Liver (tissue), 9 donors: ENCODE results near the gene C1orf52. TPM values are rescaled to one million over a fixed set of nuclear protein-coding genes. Genes with fewer than 3 reads are reported as not detected.

Experiments used
- DNase-seq: peaks from one replicate; pipeline ENCODE4 v3.0.0-alpha.2; 2017; ENCODE audit warnings: low spot score
- H3K27ac ChIP-seq, 2 donors: one replicate each; pipeline ENCODE4 v1.7.0; 2013; ENCODE audit warnings: inconsistent platforms in 2 of 2, low read length in 2 of 2, control low read depth in 1 of 2, low read depth in 1 of 2, mild to moderate bottlenecking in 1 of 2
- H3K27me3 ChIP-seq, 4 donors: one replicate each; pipeline versions ENCODE4 v1.6.1 to v1.7.0; 2013; ENCODE audit warnings: low read length in 3 of 4, inconsistent platforms in 1 of 4, mild to moderate bottlenecking in 1 of 4, moderate library complexity in 1 of 4; ENCODE audit not compliant: control insufficient read depth in 4 of 4, insufficient read depth in 4 of 4
- H3K36me3 ChIP-seq, 4 donors: one replicate each; pipeline versions ENCODE4 v1.6.1 to v1.7.0; 2013; ENCODE audit warnings: low read length in 3 of 4, mild to moderate bottlenecking in 3 of 4, low read depth in 1 of 4, moderate library complexity in 1 of 4; ENCODE audit not compliant: control insufficient read depth in 4 of 4, insufficient read depth in 3 of 4
- H3K4me1 ChIP-seq, 4 donors: one replicate each; pipeline versions ENCODE4 v1.6.1 to v1.7.0; 2013; ENCODE audit warnings: low read length in 3 of 4, mild to moderate bottlenecking in 3 of 4, moderate library complexity in 1 of 4; ENCODE audit not compliant: control insufficient read depth in 4 of 4, insufficient read depth in 4 of 4
- H3K4me3 ChIP-seq, 3 donors: one replicate each; pipeline versions ENCODE4 v1.6.1 to v1.7.0; 2013; ENCODE audit warnings: low read length in 3 of 3, control low read depth in 1 of 3, low read depth in 1 of 3, mild to moderate bottlenecking in 1 of 3
- H3K9ac ChIP-seq, 2 donors: one replicate each; pipeline ENCODE4 v1.7.0; 2013; ENCODE audit warnings: low read length in 2 of 2, mild to moderate bottlenecking in 2 of 2, moderate library complexity in 2 of 2, control low read depth in 1 of 2, low read depth in 1 of 2
- H3K9me3 ChIP-seq, 4 donors: one replicate each; pipeline versions ENCODE4 v1.6.1 to v1.7.0; 2013; ENCODE audit warnings: low read length in 3 of 4; ENCODE audit not compliant: control insufficient read depth in 4 of 4
- EGR1 ChIP-seq, 2 donors: IDR thresholded peaks; 2 replicates each; pipeline ENCODE4 v1.6.1; 2016 to 2018; ENCODE audit warnings: antibody characterized with exemption in 2 of 2, low read depth in 2 of 2
- FOXA1 ChIP-seq: IDR thresholded peaks from 2 replicates; pipeline ENCODE4 v1.6.1; 2016; ENCODE audit warnings: antibody characterized with exemption
- FOXA2 ChIP-seq: IDR thresholded peaks from 2 replicates; pipeline ENCODE4 v1.6.1; 2016; ENCODE audit warnings: antibody characterized with exemption
- GABPA ChIP-seq, 2 donors: IDR thresholded peaks in 1 of 2; conservative IDR thresholded peaks in 1 of 2; 2 replicates each; pipeline ENCODE4 v1.6.1; 2016; ENCODE audit warnings: antibody characterized with exemption in 2 of 2, mild to moderate bottlenecking in 1 of 2, moderate library complexity in 1 of 2
- HNF4A ChIP-seq, 2 donors: conservative IDR thresholded peaks; 2 replicates each; pipeline ENCODE4 v1.6.1; 2016; ENCODE audit warnings: antibody characterized with exemption in 2 of 2, mild to moderate bottlenecking in 2 of 2
- HNF4G ChIP-seq: IDR thresholded peaks from 2 replicates; pipeline ENCODE4 v1.6.1; 2016; ENCODE audit warnings: antibody characterized with exemption
- JUND ChIP-seq, 2 donors: IDR thresholded peaks; 2 replicates each; pipeline ENCODE4 v1.6.1; 2016; ENCODE audit warnings: antibody characterized with exemption in 2 of 2
- NR2F2 ChIP-seq: IDR thresholded peaks from 2 replicates; pipeline ENCODE4 v1.6.1; 2016; ENCODE audit warnings: antibody characterized with exemption
- RAD21 ChIP-seq, 2 donors: IDR thresholded peaks; 2 replicates each; pipeline ENCODE4 v1.6.1; 2016; ENCODE audit warnings: antibody characterized with exemption in 2 of 2, mild to moderate bottlenecking in 2 of 2
- RXRA ChIP-seq, 2 donors: IDR thresholded peaks; 2 replicates each; pipeline ENCODE4 v1.6.1; 2017 to 2018; ENCODE audit warnings: antibody characterized with exemption in 2 of 2, mild to moderate bottlenecking in 1 of 2
- SP1 ChIP-seq: IDR thresholded peaks from 2 replicates; pipeline ENCODE4 v1.6.1; 2018; ENCODE audit warnings: antibody characterized with exemption, mild to moderate bottlenecking
- TAF1 ChIP-seq: conservative IDR thresholded peaks from 2 replicates; pipeline ENCODE4 v1.6.1; 2016; ENCODE audit warnings: antibody characterized with exemption, mild to moderate bottlenecking
- YY1 ChIP-seq: IDR thresholded peaks from 2 replicates; pipeline ENCODE4 v1.6.1; 2016; ENCODE audit warnings: antibody characterized with exemption, mild to moderate bottlenecking
- WGBS: extraction: QIAGEN DNeasy Blood & Tissue Kit; methylation state at CpG from one replicate; pipeline ENCODE4 v1.1.7; 2013; 5-methylcytosine and 5-hydroxymethylcytosine counted together
- polyA plus RNA-seq, 2 donors: library from polyadenylated mRNA; stranded (reverse) in 1 of 2; unstranded in 1 of 2; fragments of 200-250 nt in 1 of 2; fragments of >200 nt in 1 of 2; fragmentation: Nextera tagmentation in 1 of 2; extraction: Ambion mirVana in 1 of 2; gene quantifications; one replicate each; pipeline versions ENCODE4 v1.2.1 to v1.2.3, GENCODE V29; 2013 to 2015
- total RNA-seq, 2 donors: library from RNA; depleted of rRNA; stranded (reverse); fragments of >200 nt; gene quantifications; one replicate each; pipeline ENCODE4 v1.2.3, GENCODE V29; 2014
- TF ChIP-seq, protein P1 (sequence below): IDR thresholded peaks from 2 replicates; pipeline ENCODE4 v1.6.1; 2016; ENCODE audit warnings: antibody characterized with exemption, mild to moderate bottlenecking
- TF ChIP-seq, protein P2 (sequence below): IDR thresholded peaks from 2 replicates; pipeline ENCODE4 v1.6.1; 2016; ENCODE audit warnings: antibody characterized with exemption
- TF ChIP-seq, protein P3 (sequence below): IDR thresholded peaks from 2 replicates; pipeline ENCODE4 v1.6.1; 2016; ENCODE audit warnings: antibody characterized with exemption
- TF ChIP-seq, protein P4 (sequence below): fragments of 150-350 bp; IDR thresholded peaks from 2 replicates; pipeline ENCODE4 v1.5.1; 2017; ENCODE audit warnings: improper control_type of control experiment, low read depth, low read length; ENCODE audit not compliant: missing input control
- TF ChIP-seq, protein P5 (sequence below): IDR thresholded peaks from 2 replicates; pipeline ENCODE4 v1.6.1; 2016; ENCODE audit warnings: antibody characterized with exemption
- donor health status: healthy.
- donor health status: healthy.
- donor health status: healthy.
- donor health status: healthy.
- donor health status: healthy.

Gene C1orf52
- total and polyA plus RNA-seq, 4 donors = 6.1 to 10.9 (median 7.3) TPM

DNA sequence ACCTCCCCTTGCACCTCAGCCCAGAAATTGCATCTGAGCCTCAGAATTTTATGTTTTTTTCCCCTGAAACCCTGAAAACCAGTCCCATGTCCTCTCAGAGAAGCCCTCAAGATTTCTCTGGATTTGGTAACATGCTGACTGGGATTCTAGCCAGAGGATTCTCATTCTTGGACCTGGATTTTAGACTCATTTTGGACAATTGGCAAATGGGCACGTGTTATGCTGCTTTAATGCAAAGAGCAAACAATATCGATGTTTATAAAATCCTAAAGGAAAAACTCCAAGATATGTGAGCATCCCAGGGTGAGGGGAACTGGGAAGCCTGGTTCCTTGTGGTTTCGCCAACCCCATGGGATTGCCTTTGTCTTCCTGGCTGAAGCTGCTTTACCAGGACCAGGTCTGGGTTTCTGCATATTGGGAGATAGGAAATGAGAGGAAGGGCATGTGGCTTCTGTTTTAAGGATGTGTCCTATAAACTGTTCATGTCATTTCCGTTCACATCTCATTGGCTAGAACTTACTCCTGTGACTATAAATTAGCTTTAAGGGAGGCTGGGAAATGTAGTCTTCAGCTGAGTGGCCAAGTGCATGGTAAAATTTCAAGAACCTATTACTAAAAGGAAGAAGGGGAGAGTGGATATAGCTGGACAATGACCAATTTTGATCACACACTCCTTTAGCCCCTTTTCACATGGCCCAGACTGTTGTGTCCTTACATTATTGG is 44.1 kb upstream of the C1orf52 start:
- Histone ChIP-seq H3K36me3 (no peaks in the 10 kb centered on the region), H3K4me3 (no peak overlapping the region), H3K27me3 (no peaks in the 10 kb centered on the region), H3K9me3 (no peaks in the 10 kb centered on the region), H3K9ac (no peak overlapping the region), H3K27ac (no peak overlapping the region), H3K4me1 (peaks cover 0 to 8% (median 4%) of the 10 kb centered on the region in 4 donors)
- WGBS = 89% methylated on average over 4 of the region's 4 CpGs
- no peak for DNase-seq
- TF ChIP-seq YY1 (no peak), RAD21 (IDR thresholded peaks at IDR 0.05) (no peak), GABPA (IDR thresholded peaks at IDR 0.05 in 1 of 2, conservative IDR thresholded peaks at IDR 0.05 in 1 of 2) (no peak), HNF4A (conservative IDR thresholded peaks at IDR 0.05) (no peak), FOXA2 (no peak), TAF1 (no peak), SP1 (no peak), NR2F2 (no peak), FOXA1 (no peak), EGR1 (IDR thresholded peaks at IDR 0.05; ENCODE audit: low read depth in 2 of 2) (no peak)
- TF ChIP-seq, protein P1, sequence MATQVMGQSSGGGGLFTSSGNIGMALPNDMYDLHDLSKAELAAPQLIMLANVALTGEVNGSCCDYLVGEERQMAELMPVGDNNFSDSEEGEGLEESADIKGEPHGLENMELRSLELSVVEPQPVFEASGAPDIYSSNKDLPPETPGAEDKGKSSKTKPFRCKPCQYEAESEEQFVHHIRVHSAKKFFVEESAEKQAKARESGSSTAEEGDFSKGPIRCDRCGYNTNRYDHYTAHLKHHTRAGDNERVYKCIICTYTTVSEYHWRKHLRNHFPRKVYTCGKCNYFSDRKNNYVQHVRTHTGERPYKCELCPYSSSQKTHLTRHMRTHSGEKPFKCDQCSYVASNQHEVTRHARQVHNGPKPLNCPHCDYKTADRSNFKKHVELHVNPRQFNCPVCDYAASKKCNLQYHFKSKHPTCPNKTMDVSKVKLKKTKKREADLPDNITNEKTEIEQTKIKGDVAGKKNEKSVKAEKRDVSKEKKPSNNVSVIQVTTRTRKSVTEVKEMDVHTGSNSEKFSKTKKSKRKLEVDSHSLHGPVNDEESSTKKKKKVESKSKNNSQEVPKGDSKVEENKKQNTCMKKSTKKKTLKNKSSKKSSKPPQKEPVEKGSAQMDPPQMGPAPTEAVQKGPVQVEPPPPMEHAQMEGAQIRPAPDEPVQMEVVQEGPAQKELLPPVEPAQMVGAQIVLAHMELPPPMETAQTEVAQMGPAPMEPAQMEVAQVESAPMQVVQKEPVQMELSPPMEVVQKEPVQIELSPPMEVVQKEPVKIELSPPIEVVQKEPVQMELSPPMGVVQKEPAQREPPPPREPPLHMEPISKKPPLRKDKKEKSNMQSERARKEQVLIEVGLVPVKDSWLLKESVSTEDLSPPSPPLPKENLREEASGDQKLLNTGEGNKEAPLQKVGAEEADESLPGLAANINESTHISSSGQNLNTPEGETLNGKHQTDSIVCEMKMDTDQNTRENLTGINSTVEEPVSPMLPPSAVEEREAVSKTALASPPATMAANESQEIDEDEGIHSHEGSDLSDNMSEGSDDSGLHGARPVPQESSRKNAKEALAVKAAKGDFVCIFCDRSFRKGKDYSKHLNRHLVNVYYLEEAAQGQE = no peak
- TF ChIP-seq, protein P2, sequence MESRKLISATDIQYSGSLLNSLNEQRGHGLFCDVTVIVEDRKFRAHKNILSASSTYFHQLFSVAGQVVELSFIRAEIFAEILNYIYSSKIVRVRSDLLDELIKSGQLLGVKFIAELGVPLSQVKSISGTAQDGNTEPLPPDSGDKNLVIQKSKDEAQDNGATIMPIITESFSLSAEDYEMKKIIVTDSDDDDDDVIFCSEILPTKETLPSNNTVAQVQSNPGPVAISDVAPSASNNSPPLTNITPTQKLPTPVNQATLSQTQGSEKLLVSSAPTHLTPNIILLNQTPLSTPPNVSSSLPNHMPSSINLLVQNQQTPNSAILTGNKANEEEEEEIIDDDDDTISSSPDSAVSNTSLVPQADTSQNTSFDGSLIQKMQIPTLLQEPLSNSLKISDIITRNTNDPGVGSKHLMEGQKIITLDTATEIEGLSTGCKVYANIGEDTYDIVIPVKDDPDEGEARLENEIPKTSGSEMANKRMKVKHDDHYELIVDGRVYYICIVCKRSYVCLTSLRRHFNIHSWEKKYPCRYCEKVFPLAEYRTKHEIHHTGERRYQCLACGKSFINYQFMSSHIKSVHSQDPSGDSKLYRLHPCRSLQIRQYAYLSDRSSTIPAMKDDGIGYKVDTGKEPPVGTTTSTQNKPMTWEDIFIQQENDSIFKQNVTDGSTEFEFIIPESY = no peak
- TF ChIP-seq, protein P3, sequence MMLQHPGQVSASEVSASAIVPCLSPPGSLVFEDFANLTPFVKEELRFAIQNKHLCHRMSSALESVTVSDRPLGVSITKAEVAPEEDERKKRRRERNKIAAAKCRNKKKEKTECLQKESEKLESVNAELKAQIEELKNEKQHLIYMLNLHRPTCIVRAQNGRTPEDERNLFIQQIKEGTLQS = no peak

DNA sequence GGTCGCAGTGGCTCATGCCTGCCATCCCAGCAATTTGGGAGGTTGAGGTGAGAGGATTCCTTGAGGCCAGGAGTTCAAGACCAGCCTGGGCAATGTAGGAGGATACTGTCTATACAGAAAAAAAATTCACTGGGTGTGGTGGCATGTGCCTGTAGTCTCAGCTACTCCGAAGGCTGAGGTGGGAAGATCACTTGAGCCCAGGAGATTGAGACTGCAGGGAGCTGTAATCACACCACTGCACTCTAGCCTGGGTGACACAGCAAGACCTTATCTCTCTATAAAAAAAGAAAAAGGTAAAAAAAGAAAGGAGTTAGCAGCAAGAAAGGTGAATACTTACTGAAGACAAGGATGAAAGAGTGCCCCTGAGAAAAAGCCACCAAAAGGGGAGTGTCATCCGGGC is 40.7 kb upstream of the C1orf52 start:
- 76% methylated on average over 3 of the region's 3 CpGs for WGBS
- Histone ChIP-seq H3K27me3 (no peaks in the 10 kb centered on the region), H3K4me3 (no peak overlapping the region), H3K4me1 (no peaks in the 10 kb centered on the region), H3K27ac (no peak overlapping the region), H3K36me3 (no peaks in the 10 kb centered on the region), H3K9me3 (no peaks in the 10 kb centered on the region), H3K9ac (no peak overlapping the region)
- no peak for DNase-seq
- TF ChIP-seq NR2F2 (no peak), YY1 (no peak), HNF4G (no peak), RAD21 (IDR thresholded peaks at IDR 0.05) (no peak), SP1 (no peak), RXRA (IDR thresholded peaks at IDR 0.05) (no peak), TAF1 (no peak), FOXA2 (no peak), EGR1 (IDR thresholded peaks at IDR 0.05; ENCODE audit: low read depth in 2 of 2) (no peak), JUND (IDR thresholded peaks at IDR 0.05) (no peak), GABPA (IDR thresholded peaks at IDR 0.05 in 1 of 2, conservative IDR thresholded peaks at IDR 0.05 in 1 of 2) (no peak), FOXA1 (no peak), HNF4A (conservative IDR thresholded peaks at IDR 0.05) (no peak)
- TF ChIP-seq, protein P3 = no peak
- TF ChIP-seq, protein P4, sequence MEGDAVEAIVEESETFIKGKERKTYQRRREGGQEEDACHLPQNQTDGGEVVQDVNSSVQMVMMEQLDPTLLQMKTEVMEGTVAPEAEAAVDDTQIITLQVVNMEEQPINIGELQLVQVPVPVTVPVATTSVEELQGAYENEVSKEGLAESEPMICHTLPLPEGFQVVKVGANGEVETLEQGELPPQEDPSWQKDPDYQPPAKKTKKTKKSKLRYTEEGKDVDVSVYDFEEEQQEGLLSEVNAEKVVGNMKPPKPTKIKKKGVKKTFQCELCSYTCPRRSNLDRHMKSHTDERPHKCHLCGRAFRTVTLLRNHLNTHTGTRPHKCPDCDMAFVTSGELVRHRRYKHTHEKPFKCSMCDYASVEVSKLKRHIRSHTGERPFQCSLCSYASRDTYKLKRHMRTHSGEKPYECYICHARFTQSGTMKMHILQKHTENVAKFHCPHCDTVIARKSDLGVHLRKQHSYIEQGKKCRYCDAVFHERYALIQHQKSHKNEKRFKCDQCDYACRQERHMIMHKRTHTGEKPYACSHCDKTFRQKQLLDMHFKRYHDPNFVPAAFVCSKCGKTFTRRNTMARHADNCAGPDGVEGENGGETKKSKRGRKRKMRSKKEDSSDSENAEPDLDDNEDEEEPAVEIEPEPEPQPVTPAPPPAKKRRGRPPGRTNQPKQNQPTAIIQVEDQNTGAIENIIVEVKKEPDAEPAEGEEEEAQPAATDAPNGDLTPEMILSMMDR = no peak
- TF ChIP-seq, protein P5, sequence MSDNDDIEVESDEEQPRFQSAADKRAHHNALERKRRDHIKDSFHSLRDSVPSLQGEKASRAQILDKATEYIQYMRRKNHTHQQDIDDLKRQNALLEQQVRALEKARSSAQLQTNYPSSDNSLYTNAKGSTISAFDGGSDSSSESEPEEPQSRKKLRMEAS = no peak
- TF ChIP-seq, protein P1 = no peak
